Measurements from ENCODE around the gene CCT5. TPM values are rescaled to one million over a fixed set of nuclear protein-coding genes. Genes with fewer than 3 reads are reported as not detected.

CCT5 gene
- total RNA-seq, 1 experiment from 2014 or later, result 532 TPM

- Histone ChIP-seq H2BK12ac (ENCODE audit: insufficient read length, low read depth, low read length) (no peak overlapping the region), H3K56ac (ENCODE audit: insufficient read length, low read depth, low read length) (no peak overlapping the region), H3T11ph (ENCODE audit: low read length) (no peak overlapping the region), H3K23ac (ENCODE audit: insufficient read length, low read depth, low read length) (no peak overlapping the region), H3K23me2 (ENCODE audit: insufficient read length, low read depth, low read length, poor library complexity, severe bottlenecking) (no peaks in the 10 kb centered on the region), H3K27me3 (ENCODE audit: insufficient read depth, low read length) (no peaks in the 10 kb centered on the region), H3K4me1 (ENCODE audit: insufficient read depth, low read length) (no peaks in the 10 kb centered on the region), H4K91ac (ENCODE audit: insufficient read length, low read depth, low read length) (no peak overlapping the region), H2BK120ac (ENCODE audit: low read depth, low read length, poor library complexity, severe bottlenecking) (no peak overlapping the region), H2BK20ac (ENCODE audit: low read depth, low read length, poor library complexity, severe bottlenecking) (no peak overlapping the region), H3K9me3 (ENCODE audit: control insufficient read depth, low read depth, low read length) (no peaks in the 10 kb centered on the region), H2AFZ (ENCODE audit: low read length) (no peak overlapping the region), H3K9ac (ENCODE audit: extremely low read depth, insufficient read length, low read length) (no peak overlapping the region), H3K79me2 (ENCODE audit: insufficient read depth, low read length) (peaks cover 2% of the 10 kb centered on the region; the same call in 1 of the 2 replicates), H4K20me1 (ENCODE audit: control insufficient read depth, insufficient read depth, insufficient read length) (no peaks in the 10 kb centered on the region), H3K27ac (ENCODE audit: insufficient read length, low read depth, low read length) (no peak overlapping the region), H2AK5ac (ENCODE audit: insufficient read length, low read length) (no peak overlapping the region), H3K79me1 (ENCODE audit: insufficient read depth, low read depth, low read length, poor library complexity, severe bottlenecking) (no peaks in the 10 kb centered on the region), H2BK15ac (ENCODE audit: low read depth, low read length) (no peak overlapping the region), H3K14ac (ENCODE audit: insufficient read depth, low read length) (no peak overlapping the region), H3K4me2 (ENCODE audit: insufficient read depth, insufficient read length, low read length) (no peak overlapping the region), H4K5ac (ENCODE audit: insufficient read length, low read depth, low read length) (no peak overlapping the region), H4K8ac (replicated peaks; ENCODE audit: insufficient read length, low read depth, low read length) (no peak overlapping the region), H3K18ac (ENCODE audit: insufficient read length, low read depth, low read length) (no peak overlapping the region), H2BK5ac (ENCODE audit: insufficient read length, low read length) (no peak overlapping the region), H3K4ac (ENCODE audit: low read depth, low read length) (no peak overlapping the region)
- peaks cover 2 to 4% of the 10 kb centered on the region in 2 experiments; a peak in 4 of 5 replicates for H3K9me3 Mint-ChIP-seq
- H3K36me3 Mint-ChIP-seq (ENCODE audit: insufficient read depth in 1 of 3, low read depth in 3 of 3), result peaks cover 9 to 16% (median 12%) of the 10 kb centered on the region in 3 experiments; a peak in 6 of 7 replicates
- peak overlapping the region; percentile 8 to 85 (median 11); a peak in 3 of 7 replicates for H3K27ac Mint-ChIP-seq
- no peak for DNase-seq
- no CpG with 5 or more reads among the region's 9 CpGs for WGBS (ENCODE audit: extremely low coverage, insufficient read length, low lambda C conversion rate)
- H3K4me1 Mint-ChIP-seq, result peaks cover 7 to 8% of the 10 kb centered on the region in 2 experiments
- H3K27me3 Mint-ChIP-seq (ENCODE audit: low read depth), result no peaks in the 10 kb centered on the region
- no peak overlapping the region for H3K4me3 Mint-ChIP-seq
- no peak for TF ChIP-seq CTCF (conservative IDR thresholded peaks at IDR 0.05)
Observed at GRCh38 chr5:10291692-10292339, 41.7 kb downstream of the CCT5 start.

Data from H9 (cell line).